GM23338 (cell line): Measurements from ENCODE around the gene CLIC5. TPM values are rescaled to one million over a fixed set of nuclear protein-coding genes. Genes with fewer than 3 reads are reported as not detected.

ENCODE experiments used
- ATAC-seq: fragments of 200-7000 bp; cut with Tn5 transposase; 3 replicates; pipeline ENCODE4 v1.9.1; 2020
- DNase-seq: peaks from one replicate; pipeline ENCODE4 v3.0.0-alpha.2; 2015; ENCODE audit warnings: low spot score
- H2AFZ ChIP-seq: fragments of 200-600 bp; sonication (generic); 2 replicates; pipeline ENCODE4 v1.8.0; 2016; ENCODE audit warnings: antibody characterized with exemption, mild to moderate bottlenecking, moderate library complexity
- H3F3A ChIP-seq: fragments of 200-600 bp; sonication (generic); replicated peaks from 2 replicates; pipeline ENCODE4 v1.8.0; 2017; ENCODE audit warnings: antibody characterized with exemption, mixed run types, low read depth
- H3K27ac ChIP-seq: fragments of 200-600 bp; sonication (generic); 2 replicates; pipeline ENCODE4 v1.6.1; 2016; ENCODE audit warnings: low read depth
- H3K27me3 ChIP-seq: fragments of 200-600 bp; sonication (generic); 2 replicates; pipeline ENCODE4 v1.8.0; 2016; ENCODE audit warnings: mild to moderate bottlenecking, mixed run types, moderate library complexity; ENCODE audit not compliant: insufficient read depth
- H3K36me3 ChIP-seq: fragments of 200-600 bp; sonication (generic); 2 replicates; pipeline ENCODE4 v1.8.0; 2016; ENCODE audit warnings: mild to moderate bottlenecking; ENCODE audit not compliant: insufficient read depth
- H3K4me1 ChIP-seq: fragments of 200-600 bp; sonication (generic); 2 replicates; pipeline ENCODE4 v1.8.0; 2016; ENCODE audit warnings: mild to moderate bottlenecking, moderate library complexity; ENCODE audit not compliant: insufficient read depth
- H3K4me2 ChIP-seq: fragments of 200-600 bp; sonication (generic); 2 replicates; pipeline ENCODE4 v1.7.1; 2017; ENCODE audit warnings: mixed run types
- H3K4me3 ChIP-seq: fragments of 200-600 bp; sonication (generic); 2 replicates; pipeline ENCODE4 v1.6.1; 2016; ENCODE audit warnings: mixed run types
- H3K79me2 ChIP-seq: fragments of 200-600 bp; sonication (generic); replicated peaks from 2 replicates; pipeline ENCODE4 v1.8.0; 2017; ENCODE audit warnings: mild to moderate bottlenecking; ENCODE audit not compliant: insufficient read depth
- H3K9me2 ChIP-seq: fragments of 200-600 bp; sonication (generic); 2 replicates; pipeline ENCODE4 v1.8.0; 2017; ENCODE audit not compliant: insufficient read depth
- H4K20me1 ChIP-seq: fragments of 200-600 bp; sonication (generic); replicated peaks from 2 replicates; pipeline ENCODE4 v1.8.0; 2017; ENCODE audit warnings: mild to moderate bottlenecking; ENCODE audit not compliant: insufficient read depth
- H3K27ac Mint-ChIP-seq: 2 replicates; pipeline ENCODE4 v1.8.0; 2020; ENCODE audit warnings: inconsistent platforms, mild to moderate bottlenecking, moderate library complexity, mixed read lengths
- H3K27me3 Mint-ChIP-seq: 3 replicates; pipeline ENCODE4 v1.8.0; 2022; ENCODE audit warnings: low read depth, mild to moderate bottlenecking, moderate library complexity, mixed read lengths, inconsistent platforms; ENCODE audit not compliant: insufficient read depth, poor library complexity
- H3K36me3 Mint-ChIP-seq: 3 replicates; pipeline ENCODE4 v1.8.0; 2021; ENCODE audit warnings: low read depth, mild to moderate bottlenecking, inconsistent platforms, moderate library complexity, mixed read lengths
- H3K4me1 Mint-ChIP-seq: 3 replicates; pipeline ENCODE4 v1.8.0; 2020; ENCODE audit warnings: mild to moderate bottlenecking, inconsistent platforms, mixed read lengths
- H3K4me3 Mint-ChIP-seq: 3 replicates; pipeline ENCODE4 v1.8.0; 2021; ENCODE audit warnings: moderate library complexity, mild to moderate bottlenecking, inconsistent platforms, mixed read lengths
- H3K9me3 Mint-ChIP-seq: 3 replicates; pipeline ENCODE4 v1.8.0; 2020; ENCODE audit warnings: moderate library complexity, mild to moderate bottlenecking, inconsistent platforms, mixed read lengths
- CREB1 ChIP-seq: fragments of 250-450 bp; sonication (Bioruptor Pico); IDR thresholded peaks from 2 replicates; pipeline ENCODE4 v1.5.0; 2020; ENCODE audit warnings: low read depth, mild to moderate bottlenecking, moderate library complexity
- CTCF ChIP-seq, 2 experiments: fragments of 200-600 bp in 1 of 2; sonication (generic) in 1 of 2; conservative IDR thresholded peaks; 2 replicates each; pipeline versions ENCODE4 v1.5.1 to v1.6.1; 2016 to 2017; ENCODE audit warnings: antibody characterized with exemption in 2 of 2, low read depth in 2 of 2, mild to moderate bottlenecking in 2 of 2, moderate library complexity in 1 of 2
- ETS1 ChIP-seq: IDR thresholded peaks from 2 replicates; pipeline ENCODE4 v1.6.1; 2016; ENCODE audit warnings: antibody characterized with exemption
- EZH2 ChIP-seq: fragments of 200-600 bp; sonication (generic); IDR thresholded peaks from one replicate; pipeline ENCODE4 v1.8.0; 2017; ENCODE audit warnings: antibody characterized with exemption, mild to moderate bottlenecking, low read depth; ENCODE audit not compliant: unreplicated experiment
- EZH2phosphoT487 ChIP-seq: fragments of 200-600 bp; sonication (generic); IDR thresholded peaks from one replicate; pipeline ENCODE4 v1.8.1; 2018; ENCODE audit warnings: antibody characterized with exemption; ENCODE audit not compliant: unreplicated experiment
- JUNB ChIP-seq: IDR thresholded peaks from one replicate; pipeline ENCODE4 v1.6.1; 2016; ENCODE audit warnings: antibody characterized with exemption; ENCODE audit not compliant: unreplicated experiment
- NANOG ChIP-seq: IDR thresholded peaks from 2 replicates; pipeline ENCODE4 v1.6.1; 2016; ENCODE audit warnings: antibody characterized with exemption, borderline replicate concordance
- POLR2AphosphoS5 ChIP-seq: IDR thresholded peaks from 2 replicates; pipeline ENCODE4 v1.6.1; 2016; ENCODE audit warnings: antibody characterized with exemption, low read depth
- REST ChIP-seq: IDR thresholded peaks from one replicate; pipeline ENCODE4 v1.6.1; 2018; ENCODE audit warnings: antibody characterized with exemption; ENCODE audit not compliant: unreplicated experiment
- STAT1 ChIP-seq: IDR thresholded peaks from one replicate; pipeline ENCODE4 v1.6.1; 2016; ENCODE audit warnings: antibody characterized with exemption; ENCODE audit not compliant: unreplicated experiment
- ZNF114 ChIP-seq: fragments of 250-450 bp; sonication (Bioruptor Pico); IDR thresholded peaks from 2 replicates; pipeline ENCODE4 v1.5.0; 2020; ENCODE audit warnings: mild to moderate bottlenecking, moderate library complexity
- ZNF331 ChIP-seq: fragments of 250-450 bp; sonication (Bioruptor Pico); IDR thresholded peaks from 2 replicates; pipeline ENCODE4 v1.5.0; 2020; ENCODE audit warnings: low read depth, mild to moderate bottlenecking, moderate library complexity
- ZNF462 ChIP-seq: fragments of 250-450 bp; sonication (Bioruptor Pico); IDR thresholded peaks from 2 replicates; pipeline ENCODE4 v1.5.0; 2020; ENCODE audit warnings: mild to moderate bottlenecking, moderate library complexity
- polyA plus RNA-seq: library from polyadenylated mRNA; unstranded; fragments of >200 nt; fragmentation: Nextera tagmentation; extraction: Ambion mirVana; gene quantifications from 2 replicates; pipeline ENCODE4 v1.2.1, GENCODE V29; 2016
- total RNA-seq: library from RNA; depleted of rRNA; stranded (reverse); fragments of >200 nt; shearing (Covaris generic); gene quantifications from 2 replicates; pipeline ENCODE4 v1.2.3, GENCODE V29; 2014

CLIC5 gene
- total and polyA plus RNA-seq, 2 experiments from 2014 or later = 0.08 TPM; not detected in 1

DNA sequence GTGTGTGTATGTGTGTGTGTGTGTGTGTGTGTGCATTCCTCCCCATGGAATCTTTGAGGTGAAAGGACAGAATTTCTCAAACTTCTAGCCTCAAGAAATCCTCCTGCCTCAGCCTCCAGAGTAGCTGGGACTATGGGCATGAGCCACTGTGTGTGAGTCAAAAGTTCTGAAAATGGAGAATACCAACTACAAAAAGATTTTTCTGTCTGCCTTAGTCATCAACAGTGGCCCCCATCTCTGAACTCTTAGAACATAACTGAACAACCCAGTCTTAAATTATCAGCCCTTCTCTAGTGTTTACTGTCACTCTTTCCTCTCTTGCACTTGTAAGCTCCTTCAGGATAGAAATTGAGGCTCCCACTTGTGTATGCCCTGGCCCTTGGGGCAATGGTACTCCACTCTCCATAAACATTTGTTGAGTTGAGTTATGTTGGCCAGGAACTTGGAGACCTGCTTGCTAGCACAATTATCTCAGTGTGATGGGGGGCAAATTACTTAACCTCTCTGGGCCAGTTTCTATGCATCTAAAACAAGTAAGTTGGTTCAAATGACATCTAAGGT lies 35.3 kb upstream of the CLIC5 start:
- no peaks in the 10 kb centered on the region for H3K9me2 ChIP-seq
- no peak overlapping the region for H3K4me3 Mint-ChIP-seq
- H2AFZ ChIP-seq = no peak overlapping the region
- H3K79me2 ChIP-seq = no peaks in the 10 kb centered on the region
- no peaks in the 10 kb centered on the region for H4K20me1 ChIP-seq
- no peaks in the 10 kb centered on the region; the same call in 1 of the 2 replicates for H3K36me3 ChIP-seq
- no peaks in the 10 kb centered on the region for H3K27me3 ChIP-seq
- no peak overlapping the region for H3K27ac Mint-ChIP-seq
- no peak overlapping the region for H3K27ac ChIP-seq
- H3F3A ChIP-seq = no peaks in the 10 kb centered on the region
- H3K4me1 Mint-ChIP-seq = peaks cover 17% of the 10 kb centered on the region; the same call in 2 of the 3 replicates
- peaks cover 4% of the 10 kb centered on the region for H3K4me1 ChIP-seq
- ATAC-seq = no peak
- TF ChIP-seq ZNF462 (CRISPR knock-in tag) (no peak), POLR2AphosphoS5 (no peak), EZH2 (no peak), ZNF331 (CRISPR knock-in tag) (no peak), CTCF (conservative IDR thresholded peaks at IDR 0.05; ENCODE audit: low read depth in 2 of 2) (no peak), ZNF114 (CRISPR knock-in tag) (no peak), CREB1 (no peak), ETS1 (no peak), JUNB (no peak), NANOG (no peak), REST (no peak), STAT1 (no peak), EZH2phosphoT487 (no peak)
- DNase-seq = no peak
- H3K4me3 ChIP-seq = no peak overlapping the region
- H3K36me3 Mint-ChIP-seq = no peaks in the 10 kb centered on the region
- H3K4me2 ChIP-seq = no peak overlapping the region
- peaks cover 5% of the 10 kb centered on the region for H3K27me3 Mint-ChIP-seq
- peaks cover 2% of the 10 kb centered on the region; the same call in 1 of the 3 replicates for H3K9me3 Mint-ChIP-seq
